HL-60 (cell line): ENCODE data around the gene GPAT3.

ENCODE experiments used
- DNase-seq, 2 experiments: peaks; one replicate each; pipeline ENCODE4 v3.0.0-alpha.2; 2010 to 2020; ENCODE audit warnings: low read depth in 1 of 2, low spot score in 1 of 2
- H3K27ac ChIP-seq: fragments of 250-450 bp; sonication (Bioruptor Pico); replicated peaks from 2 replicates; pipeline ENCODE4 v1.5.1; 2020; ENCODE audit warnings: mild to moderate bottlenecking, moderate library complexity
- H3K27me3 ChIP-seq: fragments of 250-450 bp; sonication (Bioruptor Pico); 2 replicates; pipeline ENCODE4 v1.5.1; 2021; ENCODE audit warnings: mild to moderate bottlenecking, moderate library complexity; ENCODE audit not compliant: insufficient read depth, poor library complexity, severe bottlenecking
- H3K4me3 ChIP-seq: replicated peaks from 2 replicates; pipeline ENCODE4 v1.5.1; 2011; ENCODE audit warnings: mild to moderate bottlenecking, control low read depth, low read length; ENCODE audit not compliant: insufficient read depth
- CTCF ChIP-seq: IDR thresholded peaks from one replicate; pipeline ENCODE4 v1.5.1; 2011; ENCODE audit warnings: low read length, control low read depth, inconsistent platforms; ENCODE audit not compliant: insufficient read depth
- GABPA ChIP-seq: IDR thresholded peaks from 2 replicates; pipeline ENCODE4 v1.6.1; 2012; ENCODE audit warnings: low read depth
- POLR2AphosphoS5 ChIP-seq: IDR thresholded peaks from 2 replicates; pipeline ENCODE4 v1.6.1; 2012; ENCODE audit warnings: low read depth
- REST ChIP-seq: IDR thresholded peaks from 2 replicates; pipeline ENCODE4 v1.6.1; 2012; ENCODE audit warnings: low read depth; ENCODE audit not compliant: insufficient replicate concordance
- SPI1 ChIP-seq: IDR thresholded peaks from 2 replicates; pipeline ENCODE4 v1.6.1; 2012; ENCODE audit warnings: low read depth, mild to moderate bottlenecking, borderline replicate concordance

The GPAT3 gene

GRCh38 chr4:83609365-83609764 is 73.5 kb downstream of the GPAT3 start:
- DNase-seq = no peak
- TF ChIP-seq CTCF (no peak), GABPA (no peak), POLR2AphosphoS5 (no peak), REST (no peak), SPI1 (no peak)

GRCh38 chr4:83610729-83611128 is 74.8 kb downstream of the GPAT3 start:
- DNase-seq = no peak
- no peaks in the 10 kb centered on the region for H3K27me3 ChIP-seq
- no peak overlapping the region for H3K27ac ChIP-seq
- TF ChIP-seq CTCF (no peak), REST (no peak), SPI1 (no peak), GABPA (no peak), POLR2AphosphoS5 (no peak)
- H3K4me3 ChIP-seq = no peak overlapping the region

More at GRCh38 chr4:83609365-83609764, 73.5 kb downstream of the GPAT3 start:
- no peak overlapping the region for H3K27ac ChIP-seq
- H3K4me3 ChIP-seq = no peak overlapping the region
- no peaks in the 10 kb centered on the region for H3K27me3 ChIP-seq

GRCh38 chr4:83613023-83613422 is 77.1 kb downstream of the GPAT3 start:
- Histone ChIP-seq H3K27me3 (no peaks in the 10 kb centered on the region), H3K4me3 (no peak overlapping the region), H3K27ac (no peak overlapping the region)
- TF ChIP-seq GABPA (no peak), SPI1 (no peak), POLR2AphosphoS5 (no peak), REST (no peak), CTCF (no peak)
- DNase-seq = no peak
